Thyroid gland (tissue), 4 donors: ENCODE measurements around the gene GALNT14.

ENCODE experiments used
- CTCF ChIP-seq, 6 experiments: fragments of 200-600 bp in 3 of 6; fragments of 450-650 bp in 3 of 6; sonication (generic) in 3 of 6; IDR thresholded peaks; one replicate each; pipeline ENCODE4 v1.5.1; 2016 to 2019; ENCODE audit warnings: antibody characterized with exemption in 6 of 6, mild to moderate bottlenecking in 2 of 6, inconsistent platforms in 1 of 6, moderate library complexity in 1 of 6
- POLR2A ChIP-seq, 2 donors: fragments of 450-650 bp; IDR thresholded peaks; one replicate each; pipeline ENCODE4 v1.6.1; 2017; ENCODE audit warnings: antibody characterized with exemption in 2 of 2, mild to moderate bottlenecking in 2 of 2, moderate library complexity in 1 of 2

- TF ChIP-seq CTCF (IDR thresholded peaks at IDR 0.05) (no peak), POLR2A (IDR thresholded peaks at IDR 0.05) (no peak)
Observed at GRCh38 chr2:30997979-30998378, 140.3 kb downstream of the GALNT14 start.
